GM21360 (cell line): ENCODE results near the gene PCED1B.
A peak's percentile ranks its signal among the peaks of the same experiment; 100 is the strongest.

ENCODE experiments used
- ATAC-seq: cut with Tn5 transposase; IDR thresholded peaks from one replicate; pipeline ENCODE4 v1.9.1; 2021; ENCODE audit warnings: mild to moderate bottlenecking, moderate library complexity; ENCODE audit not compliant: unreplicated experiment

Gene PCED1B

DNA sequence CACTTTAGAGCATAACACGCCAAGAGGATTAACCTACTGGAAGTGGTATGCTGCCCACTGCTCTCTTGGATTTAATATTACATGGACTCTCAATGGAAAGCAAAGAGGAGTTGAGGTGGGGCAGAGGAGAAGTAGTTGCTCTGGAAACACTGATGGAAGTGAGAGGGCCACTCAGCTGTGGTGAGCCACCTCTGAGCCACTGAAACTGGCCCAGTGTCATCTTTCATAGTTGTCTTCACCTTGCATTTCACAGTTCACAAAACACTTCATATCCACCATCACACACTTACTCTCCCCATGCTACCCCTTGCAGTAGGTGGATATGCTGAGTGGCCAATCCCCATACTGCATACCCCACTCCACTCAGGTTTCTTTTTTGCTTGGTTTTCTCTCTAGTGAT lies 12.2 kb upstream of the PCED1B start:
- ATAC-seq: no peak

DNA sequence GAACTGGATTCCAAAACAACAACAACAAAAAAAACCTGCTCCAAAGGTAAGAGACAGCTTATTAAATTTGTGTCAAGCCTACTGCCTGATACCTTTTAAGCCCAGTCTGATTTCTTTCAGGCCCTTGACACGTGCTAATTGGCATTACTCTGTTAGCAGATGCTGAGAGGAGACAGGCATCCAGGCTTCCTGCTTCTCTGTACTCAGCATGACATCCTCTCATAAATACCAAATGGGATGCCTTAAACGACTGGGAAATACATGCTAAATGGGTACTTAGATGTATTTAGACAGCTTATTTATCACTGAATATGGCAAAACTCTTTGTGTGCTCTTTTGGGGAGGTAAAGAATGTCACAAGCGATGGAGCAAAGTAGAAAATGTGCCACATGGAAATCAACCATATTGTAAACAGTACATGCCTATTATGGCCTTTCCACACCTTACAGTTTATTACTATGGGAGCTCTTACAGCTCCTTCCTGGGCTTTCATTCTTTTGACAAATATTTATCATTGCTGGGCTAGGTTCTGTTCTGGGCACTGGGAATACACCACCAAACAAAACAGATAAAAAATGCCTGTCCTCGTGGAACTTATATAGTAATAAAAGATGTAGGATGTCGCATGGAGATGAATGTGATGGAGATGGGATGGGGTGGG lies 11.5 kb upstream of the PCED1B start:
- no peak for ATAC-seq

DNA sequence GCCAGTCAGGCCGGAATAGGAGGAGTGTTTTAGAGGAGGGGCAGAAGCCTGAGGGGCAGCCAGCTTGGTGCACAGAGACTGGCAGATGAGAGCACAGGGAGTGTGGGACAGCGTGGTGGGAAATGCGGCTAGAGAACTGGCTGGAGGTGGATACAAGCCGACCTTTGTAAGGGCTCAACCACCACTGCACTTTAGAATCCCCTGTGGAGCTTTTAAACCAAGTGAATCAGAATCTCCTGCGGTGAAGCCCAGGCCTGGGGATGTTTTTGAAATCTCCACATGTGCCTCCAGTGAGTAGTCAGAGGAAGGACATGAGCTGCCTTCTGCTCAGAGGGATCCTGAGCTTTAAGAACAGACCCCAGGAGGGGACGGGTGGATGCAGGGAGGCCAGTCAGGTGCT lies 10.9 kb upstream of the PCED1B start:
- ATAC-seq: no peak

DNA sequence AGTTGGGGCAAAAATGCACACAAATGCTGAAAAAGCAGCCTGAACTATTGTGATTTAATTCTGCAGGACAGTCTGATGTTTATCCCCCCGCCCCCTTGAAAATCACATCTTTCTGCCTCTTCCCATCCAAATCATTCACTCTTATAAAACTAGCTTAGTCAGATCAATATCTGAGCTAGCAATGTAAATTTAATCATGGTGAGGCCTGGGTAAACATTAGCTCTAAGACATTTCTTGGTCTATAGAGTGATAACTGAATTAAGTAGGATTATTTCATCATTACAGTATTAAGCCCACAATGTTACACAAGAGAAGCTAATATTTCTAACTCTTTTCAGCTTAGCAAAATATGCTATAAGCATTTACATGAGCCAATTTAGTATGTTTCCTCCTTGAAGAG lies 9.1 kb upstream of the PCED1B start:
- no peak for ATAC-seq

DNA sequence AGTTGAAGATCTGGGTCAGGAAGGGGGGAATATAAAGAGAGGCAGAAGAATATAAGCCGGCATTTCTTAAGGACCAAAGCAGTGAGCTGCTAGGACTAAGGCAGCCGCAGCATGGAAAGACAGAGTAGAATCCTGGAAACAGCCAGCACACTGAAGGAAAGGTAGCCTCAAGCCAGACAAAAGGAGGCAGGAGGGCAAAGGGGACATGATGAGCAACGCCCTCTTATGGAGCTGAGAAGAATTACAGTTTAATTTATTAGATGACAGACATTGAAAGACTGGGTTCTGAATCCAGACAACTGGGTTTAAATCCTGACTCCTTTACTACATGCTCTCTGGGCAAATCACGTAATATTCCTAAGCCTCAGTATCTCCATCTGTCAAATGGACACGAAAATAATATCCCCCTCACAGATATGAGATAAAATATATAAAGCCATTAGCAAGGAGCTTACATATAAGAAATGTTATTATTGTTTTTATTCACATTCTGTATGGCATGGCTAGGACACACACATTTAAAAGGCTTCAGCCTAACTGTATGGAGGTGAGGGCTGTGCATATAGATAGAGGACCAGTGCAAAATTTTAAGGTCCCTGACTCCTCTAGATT lies 8.1 kb upstream of the PCED1B start:
- no peak for ATAC-seq

DNA sequence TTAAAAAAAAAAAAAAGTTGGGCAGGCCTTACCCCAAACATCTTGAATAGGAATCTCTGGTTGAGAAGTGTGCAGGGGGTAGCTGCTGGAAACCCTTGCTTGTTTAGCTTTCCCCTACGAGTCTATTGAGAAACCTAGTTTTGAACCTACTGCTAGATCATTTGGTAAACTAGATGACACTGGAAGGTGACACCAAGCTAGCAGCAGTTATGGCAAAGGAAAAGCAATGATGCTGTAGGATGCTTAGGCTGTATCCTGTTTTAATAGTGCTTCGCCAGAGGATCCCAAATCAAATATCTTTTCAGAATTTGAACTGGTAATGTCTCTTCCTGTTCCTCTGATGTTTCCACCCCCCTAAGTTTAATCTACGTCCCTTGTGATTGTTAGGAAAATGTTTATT lies 5.5 kb upstream of the PCED1B start:
- ATAC-seq: no peak

DNA sequence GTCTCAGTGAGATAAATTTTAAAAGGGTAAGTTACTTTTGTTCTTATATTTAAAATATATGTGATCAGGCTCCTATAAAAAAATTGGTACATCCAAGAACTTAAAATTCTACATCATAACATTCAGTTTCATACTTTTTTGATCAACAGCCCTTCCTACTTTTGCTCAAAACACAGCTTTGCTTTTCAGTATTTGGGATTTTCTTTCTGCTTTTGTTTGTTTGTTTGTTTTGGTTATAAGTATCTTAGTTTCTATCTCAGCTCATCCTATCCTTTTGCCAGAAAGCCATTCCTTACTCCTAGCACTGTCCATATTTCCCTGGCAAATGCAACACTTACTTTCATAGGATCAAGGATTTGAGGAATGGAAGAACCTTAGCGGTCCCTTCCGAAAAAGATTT lies 4.7 kb upstream of the PCED1B start:
- ATAC-seq: no peak

DNA sequence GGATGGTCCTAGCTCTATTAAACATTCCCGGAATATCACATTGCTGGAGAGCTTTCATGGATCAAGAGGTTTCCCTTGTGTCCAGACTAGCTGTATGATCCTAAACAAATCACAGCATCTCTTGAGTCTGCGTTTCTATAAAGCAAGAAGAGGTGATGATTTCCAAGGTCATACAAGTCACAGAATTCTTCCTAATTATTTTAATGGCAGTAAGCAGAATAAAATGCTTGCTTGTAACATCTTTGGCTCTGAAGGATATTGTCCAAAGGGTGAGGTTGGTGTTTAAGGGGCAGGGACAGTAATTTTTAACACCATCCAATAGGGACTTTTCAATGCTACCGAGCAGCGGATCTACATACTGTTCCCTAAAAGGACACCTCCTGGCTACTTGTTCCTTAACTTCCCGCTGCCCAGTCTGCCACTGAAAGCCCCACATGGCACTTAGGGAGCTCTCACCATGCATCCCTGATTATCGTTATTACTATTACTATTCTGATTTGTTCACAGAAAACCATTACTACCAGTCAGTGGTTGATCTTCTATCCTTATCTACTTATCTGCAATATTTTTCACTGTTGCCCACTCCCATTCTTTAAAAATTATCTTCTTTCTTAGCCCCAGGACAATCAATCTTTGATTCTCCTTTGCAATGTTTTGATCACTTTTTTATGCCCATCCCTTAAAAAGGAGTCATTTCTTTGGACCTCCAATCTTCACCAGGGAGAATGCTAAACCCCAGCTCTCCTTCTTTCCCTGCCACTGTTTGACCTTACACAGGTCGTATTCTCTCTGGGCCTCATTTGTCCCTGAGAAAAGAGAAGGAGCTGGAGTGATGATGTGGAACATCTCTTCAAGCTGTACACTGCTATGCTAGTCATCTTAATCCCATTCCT lies 4.0 kb upstream of the PCED1B start:
- no peak for ATAC-seq

DNA sequence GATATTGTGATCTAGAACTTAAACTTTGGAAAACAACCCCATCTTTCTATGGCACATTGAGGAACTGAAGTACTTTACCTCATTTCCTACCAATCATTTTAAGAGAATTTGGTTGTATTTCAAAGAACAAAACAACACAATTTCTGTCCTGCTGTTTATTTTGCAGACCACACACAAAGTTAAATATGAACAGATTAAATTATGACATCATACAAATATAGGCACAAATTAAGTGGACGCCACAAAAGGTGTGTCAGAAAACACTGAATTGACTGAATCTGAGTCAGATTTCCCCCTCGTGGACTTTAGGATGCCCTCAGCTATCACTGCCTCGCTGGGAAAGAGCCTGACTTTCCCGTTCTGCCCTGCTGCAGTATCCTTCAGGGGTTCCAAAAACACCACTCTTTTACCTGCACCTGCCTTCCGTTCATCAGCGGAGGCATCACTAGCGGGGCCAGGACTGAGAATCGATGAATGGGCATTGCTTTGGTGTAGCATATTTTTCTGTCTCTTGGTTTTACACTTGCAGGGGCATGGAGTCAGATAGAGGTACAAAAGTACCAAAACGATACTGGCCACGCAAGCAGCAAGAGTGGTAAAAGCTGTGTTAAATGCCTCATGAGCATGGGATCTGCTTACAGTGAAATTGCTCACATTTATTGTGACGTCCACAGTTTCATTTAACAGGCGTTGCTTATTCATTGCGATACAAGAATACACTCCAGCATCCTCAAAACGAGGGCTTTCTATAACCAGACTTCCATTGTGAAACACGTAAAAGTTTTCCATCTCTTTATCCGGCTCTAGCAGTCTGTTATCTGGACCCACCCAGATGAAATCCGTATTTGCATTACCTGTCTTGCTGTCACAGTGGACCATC lies 2.0 kb upstream of the PCED1B start:
- ATAC-seq: no peak

DNA sequence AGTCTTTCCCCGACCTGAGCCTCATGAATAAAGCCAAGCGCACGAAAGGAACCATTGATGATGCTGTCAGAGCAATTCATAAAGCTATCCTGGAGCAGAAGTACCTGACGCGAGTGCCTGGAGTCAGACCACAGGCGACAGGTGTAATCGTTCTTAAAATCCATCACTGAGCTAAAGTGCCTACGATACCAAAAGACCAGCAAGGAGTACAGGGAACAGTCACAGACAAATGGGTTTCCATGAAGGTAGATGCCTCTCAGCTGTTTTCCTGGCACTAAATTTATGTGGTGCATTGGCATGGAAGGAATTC lies 1.4 kb upstream of the PCED1B start:
- no peak for ATAC-seq

DNA sequence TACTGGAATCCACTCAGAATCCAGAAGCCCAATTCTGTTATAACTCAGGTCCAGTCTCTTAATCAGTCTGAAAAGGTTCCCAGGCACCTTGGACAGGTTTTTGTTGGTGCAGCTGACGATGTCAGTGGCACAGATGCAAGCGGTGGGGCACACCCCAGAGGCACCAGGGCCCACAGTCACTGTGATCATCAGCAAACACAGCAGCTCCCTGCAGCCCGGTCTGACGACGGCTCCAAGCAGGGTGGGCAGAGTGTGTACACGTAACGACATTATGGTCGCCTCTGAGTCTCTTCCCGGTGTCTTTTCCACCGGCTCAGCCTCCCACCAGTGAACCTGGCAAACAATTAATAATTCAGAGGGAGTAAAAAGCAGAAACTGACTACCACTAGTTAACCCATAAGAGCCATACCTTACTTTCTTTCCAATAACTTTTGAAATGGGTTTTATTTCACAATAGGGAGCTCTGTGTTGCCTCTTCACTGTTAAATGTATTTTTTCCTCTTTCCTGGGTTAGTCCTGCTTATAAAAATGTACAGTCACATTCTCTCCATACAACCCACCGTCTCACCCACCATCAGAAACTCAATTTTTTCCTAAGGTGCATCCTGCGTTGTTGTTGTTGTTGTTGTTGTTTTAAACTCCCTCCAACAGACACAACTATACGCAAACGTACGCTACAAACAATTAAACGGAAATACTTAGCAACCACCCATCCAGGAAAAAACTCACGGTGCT lies 521 bp upstream of the PCED1B start:
- ATAC-seq: no peak

DNA sequence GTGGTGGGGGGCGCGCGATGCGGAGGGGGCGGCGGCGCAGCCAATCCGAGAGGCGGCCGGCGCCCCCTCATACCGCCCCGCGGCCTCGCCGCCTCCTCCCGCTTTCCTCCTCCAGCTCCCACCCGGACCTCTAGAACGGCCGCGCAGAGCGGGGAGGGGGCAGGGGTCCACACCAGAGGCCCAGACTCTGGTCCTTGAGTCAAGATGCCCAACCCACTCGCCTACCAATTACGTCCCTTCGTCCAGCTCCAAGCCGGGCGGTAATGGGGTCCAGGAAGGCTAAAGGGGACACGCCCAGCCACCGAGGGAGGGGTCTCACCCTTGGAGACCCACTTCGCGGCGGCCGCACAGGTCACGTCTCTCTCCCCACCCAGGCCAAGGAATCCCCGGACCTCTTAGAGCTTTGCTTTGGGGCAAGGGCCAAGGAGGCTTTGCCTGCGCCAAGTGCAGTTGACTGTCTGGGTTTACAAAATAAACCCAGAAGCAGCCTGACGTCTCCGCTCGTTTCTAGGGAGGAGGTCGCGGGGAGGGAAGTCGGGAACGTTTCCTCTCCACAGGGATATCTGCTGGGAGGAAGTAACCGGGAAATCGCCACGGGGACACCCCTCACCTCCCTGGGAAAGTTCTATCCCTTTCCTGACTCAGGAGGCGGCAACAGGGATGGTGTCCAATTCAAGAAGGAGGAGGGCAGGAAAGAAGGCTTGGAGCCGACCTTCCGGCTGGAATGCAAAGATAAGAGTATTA lies 732 bp downstream of the PCED1B start:
- peak; percentile 15 for ATAC-seq

DNA sequence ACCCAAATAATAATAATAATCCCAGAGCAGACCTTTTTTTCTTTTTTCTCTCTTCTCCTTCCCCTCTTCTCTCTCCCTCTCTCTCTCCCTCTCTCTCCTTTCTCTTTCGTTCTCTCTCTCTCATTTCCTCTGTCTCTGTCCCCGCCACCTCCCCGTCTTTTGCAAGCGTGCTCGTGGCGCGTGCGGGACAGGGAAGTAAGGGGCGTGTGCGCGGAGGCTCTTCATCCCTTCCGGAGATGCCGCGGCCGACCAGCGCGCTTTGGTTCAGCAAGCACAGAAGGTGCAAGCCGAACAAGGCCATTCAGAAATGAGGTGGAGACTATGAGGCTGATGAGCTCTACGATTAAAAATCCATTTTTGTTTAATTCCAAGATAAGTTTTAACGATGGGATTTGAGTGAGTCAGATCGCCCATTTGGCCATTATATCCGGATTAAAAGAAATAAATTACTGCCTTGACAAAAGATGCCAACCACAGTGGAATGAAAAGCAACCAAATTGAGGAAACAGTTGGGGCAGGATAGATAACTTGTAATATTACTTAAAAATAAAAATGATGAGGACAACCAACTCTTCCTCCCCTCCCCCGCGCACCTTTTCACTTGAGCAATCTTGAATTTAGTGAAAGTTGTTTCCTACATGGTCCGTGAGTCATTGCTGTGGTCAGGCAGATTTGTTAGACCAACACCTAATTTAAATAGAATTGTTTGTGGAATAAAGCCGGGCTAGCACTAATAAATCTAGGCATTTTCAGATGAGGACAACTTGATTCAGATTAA lies 1.5 kb downstream of the PCED1B start:
- ATAC-seq: no peak

DNA sequence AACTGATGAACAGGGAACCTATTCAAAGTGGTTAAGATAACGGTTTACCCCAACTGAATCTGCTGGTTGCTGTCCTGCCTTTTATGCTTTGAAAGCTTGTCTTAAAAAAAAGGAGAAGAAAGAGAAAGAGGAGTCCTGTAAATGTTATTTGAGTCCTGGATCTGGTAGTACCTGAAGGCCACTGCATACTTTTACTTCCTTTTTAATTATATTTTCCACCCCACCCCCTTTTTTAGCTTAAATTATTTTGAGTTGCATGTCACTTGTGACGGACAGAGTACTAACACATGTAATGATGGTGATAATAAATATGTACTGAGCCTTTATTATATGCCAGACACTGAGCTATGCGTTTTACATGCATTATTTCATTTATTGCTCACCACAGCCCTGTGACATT lies 2.9 kb downstream of the PCED1B start:
- ATAC-seq: no peak

DNA sequence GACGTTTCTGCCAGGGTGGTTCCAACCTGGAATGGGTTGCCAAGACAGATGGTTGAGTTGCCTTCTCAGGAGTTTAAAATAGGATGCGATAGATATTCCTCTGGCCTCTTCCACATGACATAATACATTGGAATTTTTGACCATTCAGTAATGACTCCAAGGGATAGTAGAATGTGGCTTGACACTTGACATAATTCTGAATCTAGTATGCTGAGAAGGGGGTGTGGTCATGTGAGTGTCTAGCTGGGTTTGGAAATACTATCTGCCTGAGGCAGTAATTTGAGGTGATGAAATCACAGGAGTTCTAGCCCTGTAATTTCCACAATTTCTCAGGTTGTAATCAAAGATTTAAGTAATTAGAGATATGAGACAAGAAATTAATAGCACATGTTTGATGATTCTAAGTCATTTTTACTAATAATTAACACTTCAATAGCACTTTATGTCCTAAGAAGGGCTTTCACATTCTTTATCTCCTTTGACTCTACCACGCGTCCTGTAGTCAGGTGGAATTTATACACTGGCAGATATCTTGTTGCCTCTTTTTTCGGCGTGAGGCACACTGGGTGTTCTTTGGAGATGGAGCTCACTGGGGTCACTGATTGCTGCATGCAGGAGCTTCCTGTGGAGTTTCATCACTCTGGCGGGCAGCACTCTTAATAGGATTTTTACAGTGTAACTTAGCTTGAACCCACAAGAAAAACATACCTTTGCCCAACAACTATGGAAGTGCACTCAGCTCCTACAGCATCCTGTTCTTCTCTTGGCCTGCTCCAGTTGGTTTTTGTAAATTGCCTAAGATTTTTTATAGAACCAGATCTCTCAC lies 3.6 kb downstream of the PCED1B start:
- ATAC-seq: no peak

DNA sequence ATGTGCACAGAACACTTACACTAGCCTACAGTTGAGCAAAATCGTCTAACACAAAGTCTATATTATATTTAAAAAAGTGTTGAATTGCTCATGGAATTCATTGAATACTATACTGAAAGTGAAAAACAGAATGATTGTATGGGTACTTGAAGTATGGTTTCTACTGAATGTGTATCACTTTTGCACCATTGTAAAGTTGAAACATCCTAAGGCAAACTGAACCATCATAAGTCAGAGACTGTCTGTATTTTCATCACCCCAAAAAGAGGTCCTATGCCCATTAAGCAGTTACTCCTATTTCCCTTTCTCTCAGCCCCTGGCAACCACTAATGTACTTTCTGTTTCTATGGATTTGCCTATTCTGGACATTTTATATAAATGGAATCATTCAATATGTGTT lies 4.8 kb downstream of the PCED1B start:
- ATAC-seq: no peak

DNA sequence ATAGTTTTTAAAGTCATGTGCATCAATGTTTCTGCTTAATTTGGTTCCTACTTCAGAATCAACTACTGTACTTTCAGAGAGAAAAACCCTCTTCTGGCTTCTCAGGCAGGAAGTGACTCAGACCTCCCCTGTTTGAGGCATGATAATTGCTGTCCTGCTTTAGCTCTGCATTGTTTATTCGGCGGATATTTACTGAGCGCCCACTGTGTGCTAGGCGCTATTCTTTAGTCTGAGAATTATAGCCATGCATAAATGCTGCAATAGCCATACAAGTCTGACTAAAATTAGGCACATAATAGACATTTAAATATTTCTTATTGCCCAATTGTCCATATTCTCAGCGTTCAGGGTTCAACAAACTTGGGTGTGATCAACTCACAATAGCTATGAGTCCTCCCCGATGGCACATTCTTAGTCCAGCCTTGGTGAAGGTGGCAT lies 6.4 kb downstream of the PCED1B start:
- ATAC-seq: no peak

DNA sequence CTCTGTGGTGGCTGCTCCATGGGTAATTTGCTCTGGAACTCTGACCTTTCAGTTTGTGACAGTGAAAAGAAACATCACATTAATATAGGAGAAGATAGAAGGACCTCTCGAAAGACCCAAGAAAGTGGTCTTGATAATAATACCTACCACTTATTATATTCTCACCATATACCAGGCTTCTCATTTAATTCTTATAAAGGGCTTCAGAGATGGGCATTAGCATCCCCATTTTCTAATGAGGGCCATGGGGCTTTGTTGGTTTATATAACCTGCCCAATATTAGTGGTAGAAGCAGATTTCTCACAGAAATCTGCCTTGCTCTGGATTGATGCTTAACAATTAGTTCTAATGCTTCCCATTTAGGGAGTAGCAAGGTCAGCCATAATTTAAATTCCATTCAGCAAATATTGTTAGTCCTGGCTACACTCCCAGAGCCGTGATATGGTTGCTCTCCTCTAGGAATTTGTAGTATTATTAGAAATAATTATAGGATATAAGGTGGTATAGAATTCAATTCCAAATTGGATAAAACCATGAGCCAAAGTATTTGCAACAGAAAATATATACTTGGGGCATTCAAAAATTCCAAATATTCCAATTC lies 7.8 kb downstream of the PCED1B start:
- ATAC-seq: no peak
